Activated B cell treated with CpG ODN at 0.5 μM for 24 hours (primary cell): Measurements from ENCODE around the gene THBS2. TPM values are rescaled to one million over a fixed set of nuclear protein-coding genes. Genes with fewer than 3 reads are reported as not detected.

Source experiments
- ATAC-seq: fragments of 200-7000 bp; cut with Tn5 transposase; one replicate; pipeline ENCODE4 v1.10.0; 2021; ENCODE audit warnings: low read depth, mild to moderate bottlenecking, moderate library complexity
- CTCF ChIA-PET: fragments of 350-600 bp; sonication (Branson Sonifier 250); formaldehyde crosslinking; loops from one replicate; lab custom pipeline; 2021; ENCODE audit warnings: antibody characterized with exemption; lab: Charles Lee
- POLR2A ChIA-PET: fragments of 350-600 bp; sonication (Branson Sonifier 250); formaldehyde crosslinking; loops from one replicate; lab custom pipeline; 2021; ENCODE audit warnings: antibody characterized with exemption; lab: Charles Lee
- DNase-seq: peaks from one replicate; pipeline ENCODE4 v3.0.0; 2022
- H3K27ac Mint-ChIP-seq: one replicate; pipeline ENCODE4 v1.8.0; 2020; ENCODE audit warnings: mixed read lengths
- H3K27me3 Mint-ChIP-seq: one replicate; pipeline ENCODE4 v1.8.0; 2021; ENCODE audit warnings: mixed read lengths
- H3K36me3 Mint-ChIP-seq: one replicate; pipeline ENCODE4 v1.8.0; 2021; ENCODE audit warnings: low read depth, mixed read lengths
- H3K4me1 Mint-ChIP-seq: one replicate; pipeline ENCODE4 v1.8.0; 2021; ENCODE audit warnings: mixed read lengths
- H3K4me3 Mint-ChIP-seq: one replicate; pipeline ENCODE4 v1.8.0; 2020; ENCODE audit warnings: mild to moderate bottlenecking, mixed read lengths
- H3K9me3 Mint-ChIP-seq: one replicate; pipeline ENCODE4 v1.8.0; 2020; ENCODE audit warnings: mixed read lengths
- CTCF ChIP-seq: fragments of 200-600 bp; IDR thresholded peaks from one replicate; pipeline ENCODE4 v1.8.0; 2022; ENCODE audit warnings: antibody characterized with exemption, mild to moderate bottlenecking
- intact Hi-C: fragments of 100-400 bp; cut with micrococcal nuclease; formaldehyde crosslinking; loops from one replicate; pipeline ENCODE4 v1.15.1; 2024
- total RNA-seq: library from RNA; stranded (reverse); gene quantifications from 2 replicates; pipeline ENCODE4 v1.2.3, GENCODE V29; 2022

THBS2 gene
- total RNA-seq, 1 donor from 2014 or later, result not detected

- Mint-ChIP-seq H3K4me3 (no peak overlapping the region), H3K4me1 (peaks cover 3% of the 10 kb centered on the region), H3K27ac (no peak overlapping the region), H3K36me3 (no peaks in the 10 kb centered on the region), H3K27me3 (peaks cover 19% of the 10 kb centered on the region), H3K9me3 (peaks cover 2% of the 10 kb centered on the region)
- ChIA-PET POLR2A (no interaction called here), CTCF (no interaction called here)
- intact Hi-C loops, result no loop called here
- TF ChIP-seq CTCF, result no peak
- no peak for ATAC-seq
- no peak for DNase-seq
Observed at GRCh38 chr6:169247419-169247818, 6.2 kb downstream of the THBS2 start.

DNA sequence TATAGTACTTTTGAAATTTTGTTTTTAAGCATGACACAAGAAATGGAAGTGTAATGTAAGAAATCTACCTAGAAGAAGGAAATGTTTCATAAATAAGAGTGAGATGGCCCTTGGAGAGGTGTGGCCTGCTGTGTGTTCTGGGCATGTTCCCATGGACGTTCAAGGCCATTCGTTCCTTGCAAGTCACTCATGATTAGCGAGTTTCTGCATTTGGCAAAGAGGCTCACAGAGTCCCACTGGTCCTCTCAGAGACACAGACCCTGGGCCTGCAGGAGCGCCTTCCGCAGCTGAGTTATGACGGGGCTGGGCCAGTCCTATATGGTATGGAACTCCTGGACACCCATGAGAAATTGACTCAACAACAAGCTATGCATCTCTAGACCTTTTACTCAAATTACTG lies 7.2 kb downstream of the THBS2 start:
- H3K36me3 Mint-ChIP-seq, result no peaks in the 10 kb centered on the region
- no peak for DNase-seq
- CTCF ChIA-PET, result no interaction called here
- H3K27me3 Mint-ChIP-seq, result peaks cover 10% of the 10 kb centered on the region
- peaks cover 2% of the 10 kb centered on the region for H3K9me3 Mint-ChIP-seq
- intact Hi-C loops, result no loop called here
- no peak for TF ChIP-seq CTCF
- H3K4me1 Mint-ChIP-seq, result no peaks in the 10 kb centered on the region
- POLR2A ChIA-PET, result no interaction called here
- no peak overlapping the region for H3K27ac Mint-ChIP-seq
- ATAC-seq, result no peak
- no peak overlapping the region for H3K4me3 Mint-ChIP-seq

DNA sequence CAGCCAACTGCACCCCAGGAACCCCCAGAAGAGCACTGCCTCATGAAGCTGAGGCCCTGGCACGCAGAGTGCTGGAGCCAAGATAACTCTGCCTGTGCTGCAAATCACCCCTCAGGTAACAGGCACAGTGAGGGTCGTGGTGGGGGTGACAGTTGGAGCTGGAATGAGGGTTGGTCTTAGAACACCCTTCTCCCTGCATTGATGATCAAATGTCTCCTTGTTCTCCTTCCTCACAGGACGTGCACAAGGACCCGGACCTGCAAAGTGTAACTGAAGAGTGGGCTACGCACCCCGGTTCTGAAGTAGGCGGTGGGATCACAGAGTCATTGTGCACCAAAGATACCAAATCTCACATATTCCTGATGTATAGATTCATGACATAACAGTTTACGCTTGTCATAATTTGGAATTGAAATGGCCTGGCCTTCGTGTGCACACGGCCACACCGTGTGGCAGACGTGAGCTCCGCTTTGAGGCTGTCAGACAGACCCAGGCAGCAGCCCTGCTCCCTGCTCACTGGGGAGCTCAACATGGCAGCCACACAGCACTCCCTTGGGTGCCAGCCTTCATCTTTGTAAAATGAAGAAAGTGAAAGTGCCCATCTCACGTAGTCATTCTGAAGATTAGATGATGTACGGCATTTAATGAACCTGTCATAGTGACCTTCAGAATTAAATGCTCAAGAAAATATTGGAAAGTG lies 8.8 kb downstream of the THBS2 start:
- Mint-ChIP-seq H3K4me3 (no peak overlapping the region), H3K27ac (no peak overlapping the region), H3K4me1 (no peaks in the 10 kb centered on the region), H3K36me3 (no peaks in the 10 kb centered on the region), H3K27me3 (no peaks in the 10 kb centered on the region), H3K9me3 (peaks cover 2% of the 10 kb centered on the region)
- POLR2A ChIA-PET, result interaction anchor here (0.6 kb wide), 1 partner anchor 29 kb away, joined by 3 read pairs; no protein-coding TSS in a partner anchor
- no peak for TF ChIP-seq CTCF
- intact Hi-C loops, result no loop called here
- ATAC-seq, result no peak
- DNase-seq, result no peak
- CTCF ChIA-PET, result no interaction called here

DNA sequence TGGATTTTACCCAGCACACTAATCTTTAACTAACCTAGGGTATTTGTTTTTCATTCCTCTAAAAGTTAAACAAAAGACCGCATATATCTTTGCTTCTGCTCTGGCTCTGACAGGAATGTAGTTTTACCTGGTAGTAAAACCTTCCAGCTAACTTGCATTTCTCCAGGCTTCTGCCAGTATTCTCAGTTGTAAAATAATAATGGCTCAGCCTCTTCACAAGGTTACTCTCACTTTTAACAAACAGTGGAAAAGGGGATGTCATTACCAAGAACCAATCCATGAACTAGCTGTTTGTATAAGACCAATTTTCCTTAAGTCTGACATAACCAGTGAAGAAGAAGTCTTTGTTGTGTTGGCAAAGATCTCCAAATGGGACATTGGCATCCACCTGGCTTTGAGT lies 10.0 kb downstream of the THBS2 start:
- Mint-ChIP-seq H3K27me3 (no peaks in the 10 kb centered on the region), H3K4me1 (no peaks in the 10 kb centered on the region), H3K27ac (no peak overlapping the region), H3K9me3 (peaks cover 2% of the 10 kb centered on the region), H3K4me3 (no peak overlapping the region), H3K36me3 (no peaks in the 10 kb centered on the region)
- no peak for TF ChIP-seq CTCF
- CTCF ChIA-PET, result no interaction called here
- POLR2A ChIA-PET, result no interaction called here
- intact Hi-C loops, result no loop called here
- ATAC-seq (no peak), DNase-seq (no peak)

DNA sequence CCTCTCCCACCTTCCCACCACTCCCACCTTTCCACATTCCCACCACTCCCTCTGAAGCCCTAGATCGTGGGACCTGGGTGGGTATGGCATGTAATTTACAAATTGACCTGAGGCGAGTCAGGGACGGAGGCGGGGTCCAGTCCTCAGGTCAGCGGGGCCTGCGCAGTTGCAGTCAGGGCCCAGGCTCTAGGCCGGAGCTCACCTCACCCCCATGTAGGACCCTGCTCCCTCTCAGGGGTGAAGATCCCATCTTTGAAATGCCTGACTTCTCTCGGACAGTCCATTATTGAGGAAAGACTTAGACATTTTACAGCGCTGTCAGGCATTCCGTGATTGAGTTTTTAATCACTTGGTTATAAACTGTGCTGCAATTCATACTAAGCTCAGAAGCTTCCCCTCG lies 10.5 kb downstream of the THBS2 start:
- H3K27me3 Mint-ChIP-seq, result no peaks in the 10 kb centered on the region
- ChIA-PET POLR2A (no interaction called here), CTCF (no interaction called here)
- intact Hi-C loops, result no loop called here
- TF ChIP-seq CTCF, result no peak
- ATAC-seq (no peak), DNase-seq (no peak)
- H3K4me3 Mint-ChIP-seq, result no peak overlapping the region
- H3K27ac Mint-ChIP-seq, result no peak overlapping the region
- no peaks in the 10 kb centered on the region for H3K4me1 Mint-ChIP-seq
- H3K36me3 Mint-ChIP-seq, result no peaks in the 10 kb centered on the region
- H3K9me3 Mint-ChIP-seq, result peaks cover 2% of the 10 kb centered on the region
